Left ventricle myocardium inferior (tissue), 1 donor: ENCODE data around the gene FOXN3. TPM values are rescaled to one million over a fixed set of nuclear protein-coding genes. Genes with fewer than 3 reads are reported as not detected.

ENCODE experiments used
- DNase-seq: peaks from one replicate; pipeline ENCODE4 v3.0.0-alpha.2; 2020
- H3K27ac ChIP-seq: fragments of 200-600 bp; replicated peaks from 2 replicates; pipeline ENCODE4 v1.8.0; 2021
- H3K27me3 ChIP-seq: fragments of 200-600 bp; 2 replicates; pipeline ENCODE4 v1.8.0; 2021; ENCODE audit warnings: low read depth
- H3K36me3 ChIP-seq: fragments of 200-600 bp; 2 replicates; pipeline ENCODE4 v1.8.0; 2021
- H3K4me1 ChIP-seq: fragments of 200-600 bp; 2 replicates; pipeline ENCODE4 v1.8.0; 2021
- H3K4me3 ChIP-seq: fragments of 200-600 bp; 2 replicates; pipeline ENCODE4 v1.8.0; 2021; ENCODE audit warnings: mild to moderate bottlenecking, moderate library complexity
- H3K9me3 ChIP-seq: fragments of 200-600 bp; replicated peaks from 2 replicates; pipeline ENCODE4 v1.8.0; 2021
- intact Hi-C: fragments of 100-400 bp; cut with micrococcal nuclease; formaldehyde crosslinking; loops from one replicate; pipeline ENCODE4 v1.11.0; 2022
- total RNA-seq: library from RNA; stranded (reverse); fragmentation: NEBNext Ultra II Directional; extraction: Animal tissue kit (Norgen Biotek cat#: 25700); gene quantifications from one replicate; pipeline ENCODE4 v1.2.1, GENCODE V29; 2021
- TF ChIP-seq, protein P1 (sequence below): fragments of 200-600 bp; IDR thresholded peaks from 2 replicates; pipeline ENCODE4 v1.8.0; 2021; ENCODE audit warnings: antibody characterized with exemption, mild to moderate bottlenecking, borderline replicate concordance
- donor health status: DM: no; HTN: yes; CAD: no; lungs with severe emphysema.

Gene FOXN3
- total RNA-seq, 1 donor from 2014 or later = 120 TPM

- H3K27me3 ChIP-seq = no peaks in the 10 kb centered on the region
- H3K4me1 ChIP-seq = peaks cover 56% of the 10 kb centered on the region
- TF ChIP-seq, protein P1, sequence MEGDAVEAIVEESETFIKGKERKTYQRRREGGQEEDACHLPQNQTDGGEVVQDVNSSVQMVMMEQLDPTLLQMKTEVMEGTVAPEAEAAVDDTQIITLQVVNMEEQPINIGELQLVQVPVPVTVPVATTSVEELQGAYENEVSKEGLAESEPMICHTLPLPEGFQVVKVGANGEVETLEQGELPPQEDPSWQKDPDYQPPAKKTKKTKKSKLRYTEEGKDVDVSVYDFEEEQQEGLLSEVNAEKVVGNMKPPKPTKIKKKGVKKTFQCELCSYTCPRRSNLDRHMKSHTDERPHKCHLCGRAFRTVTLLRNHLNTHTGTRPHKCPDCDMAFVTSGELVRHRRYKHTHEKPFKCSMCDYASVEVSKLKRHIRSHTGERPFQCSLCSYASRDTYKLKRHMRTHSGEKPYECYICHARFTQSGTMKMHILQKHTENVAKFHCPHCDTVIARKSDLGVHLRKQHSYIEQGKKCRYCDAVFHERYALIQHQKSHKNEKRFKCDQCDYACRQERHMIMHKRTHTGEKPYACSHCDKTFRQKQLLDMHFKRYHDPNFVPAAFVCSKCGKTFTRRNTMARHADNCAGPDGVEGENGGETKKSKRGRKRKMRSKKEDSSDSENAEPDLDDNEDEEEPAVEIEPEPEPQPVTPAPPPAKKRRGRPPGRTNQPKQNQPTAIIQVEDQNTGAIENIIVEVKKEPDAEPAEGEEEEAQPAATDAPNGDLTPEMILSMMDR = no peak
- H3K4me3 ChIP-seq = no peak overlapping the region
- H3K27ac ChIP-seq = peak overlapping the region; percentile 29
- no peaks in the 10 kb centered on the region for H3K36me3 ChIP-seq
- no peaks in the 10 kb centered on the region for H3K9me3 ChIP-seq
- DNase-seq = no peak
- intact Hi-C loops = no loop called here
Observed at GRCh38 chr14:89241934-89242651, 174.9 kb downstream of the FOXN3 start.

GRCh38 chr14:89241257-89241656 is 175.8 kb downstream of the FOXN3 start:
- Histone ChIP-seq H3K4me3 (no peak overlapping the region), H3K36me3 (no peaks in the 10 kb centered on the region), H3K27ac (no peak overlapping the region), H3K27me3 (no peaks in the 10 kb centered on the region), H3K9me3 (no peaks in the 10 kb centered on the region), H3K4me1 (peaks cover 64% of the 10 kb centered on the region)
- no peak for DNase-seq
- TF ChIP-seq, protein P1 = no peak
- intact Hi-C loops = no loop called here

DNA sequence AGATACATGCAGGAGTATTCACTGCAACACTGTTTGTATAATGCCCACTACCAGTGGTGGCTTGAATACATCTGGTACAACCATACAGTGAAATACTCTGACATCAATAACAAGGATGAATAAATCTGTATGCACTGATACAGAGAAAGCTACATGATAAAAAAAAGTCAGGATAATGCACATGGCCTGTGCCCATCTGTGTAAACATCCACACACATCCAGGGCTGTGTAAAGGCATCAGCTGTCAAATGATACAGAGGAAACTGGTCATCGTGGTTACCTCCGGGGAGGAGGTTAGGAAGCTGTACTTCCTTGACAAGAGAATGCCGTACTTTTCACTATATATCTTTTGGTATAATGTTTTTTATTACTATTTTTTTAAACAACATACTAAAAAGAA is 176.6 kb downstream of the FOXN3 start:
- Histone ChIP-seq H3K4me1 (peaks cover 64% of the 10 kb centered on the region), H3K4me3 (no peak overlapping the region), H3K27me3 (no peaks in the 10 kb centered on the region), H3K36me3 (peaks cover 3% of the 10 kb centered on the region), H3K9me3 (peaks cover 6% of the 10 kb centered on the region), H3K27ac (no peak overlapping the region)
- TF ChIP-seq, protein P1 = no peak
- intact Hi-C loops = no loop called here
- DNase-seq = no peak

DNA sequence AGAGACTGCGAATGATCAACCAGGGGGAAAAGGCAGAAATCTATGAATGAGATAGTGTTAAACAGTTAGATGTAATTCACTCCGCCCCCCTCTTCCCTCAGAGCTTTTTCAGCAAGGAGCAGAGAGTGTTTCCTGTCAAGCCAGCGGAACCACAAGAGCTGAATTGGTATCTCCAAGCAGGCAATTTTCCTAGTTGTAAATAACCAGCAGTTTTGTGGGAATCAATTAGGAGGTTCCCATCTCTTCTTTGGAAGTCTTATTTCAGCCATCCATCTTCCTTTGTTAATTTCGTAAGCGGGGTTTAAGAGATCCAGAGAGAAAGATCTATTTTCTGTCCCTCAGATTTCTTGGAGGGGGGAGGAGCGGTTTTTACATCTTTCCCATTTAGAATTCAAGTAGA is 178.0 kb downstream of the FOXN3 start:
- H3K4me1 ChIP-seq = peaks cover 59% of the 10 kb centered on the region
- H3K4me3 ChIP-seq = no peak overlapping the region
- H3K36me3 ChIP-seq = peaks cover 3% of the 10 kb centered on the region
- TF ChIP-seq, protein P1 = no peak
- H3K27ac ChIP-seq = no peak overlapping the region
- H3K27me3 ChIP-seq = no peaks in the 10 kb centered on the region
- intact Hi-C loops = no loop called here
- H3K9me3 ChIP-seq = peaks cover 6% of the 10 kb centered on the region
- no peak for DNase-seq

DNA sequence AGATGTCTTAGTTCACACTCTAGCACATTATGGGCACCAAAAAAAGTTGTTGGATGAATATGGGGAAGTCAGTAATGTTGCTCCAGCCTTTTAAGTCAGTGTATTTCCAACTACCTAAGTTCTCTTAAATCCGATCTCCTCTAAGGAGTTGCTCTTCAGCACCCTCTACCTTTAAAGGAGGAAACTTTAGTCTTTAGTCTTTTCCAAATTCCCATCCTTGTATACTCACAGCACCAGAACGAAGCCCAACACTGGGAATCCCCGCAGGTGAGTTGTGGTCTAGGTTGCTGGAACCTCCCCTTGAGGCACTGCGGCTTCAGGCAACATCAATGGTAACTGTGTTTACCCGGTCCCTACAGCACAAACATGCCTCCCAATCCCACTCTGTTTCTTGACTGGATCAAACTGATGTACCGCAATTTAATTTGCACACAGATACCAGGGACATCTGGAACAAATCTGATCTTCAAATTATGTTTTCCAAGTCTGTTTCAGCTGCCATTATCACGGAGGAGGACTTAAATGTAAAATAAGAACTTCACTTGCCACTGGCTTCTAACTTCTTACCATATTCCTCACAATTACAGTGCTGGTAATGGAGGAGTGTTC is 179.0 kb downstream of the FOXN3 start:
- Histone ChIP-seq H3K4me3 (no peak overlapping the region), H3K27me3 (no peaks in the 10 kb centered on the region), H3K4me1 (peaks cover 49% of the 10 kb centered on the region), H3K27ac (no peak overlapping the region), H3K36me3 (peaks cover 3% of the 10 kb centered on the region), H3K9me3 (peaks cover 6% of the 10 kb centered on the region)
- TF ChIP-seq, protein P1 = peak; percentile 48
- no peak for DNase-seq
- intact Hi-C loops = no loop called here
